Neural crest cell (in vitro differentiated cells): ENCODE data around the gene INTS6. TPM values are rescaled to one million over a fixed set of nuclear protein-coding genes. Genes with fewer than 3 reads are reported as not detected.

ENCODE experiments used
- DNase-seq: peaks from one replicate; pipeline ENCODE4 v3.0.0; 2021; ENCODE audit warnings: low read depth, mixed read lengths, low spot score
- H3K27ac Mint-ChIP-seq: one replicate; pipeline ENCODE4 v1.8.0; 2021; ENCODE audit warnings: mild to moderate bottlenecking, mixed read lengths; ENCODE audit not compliant: unreplicated experiment
- H3K27me3 Mint-ChIP-seq: 2 replicates; pipeline ENCODE4 v1.8.0; 2021; ENCODE audit warnings: low read depth, mild to moderate bottlenecking, mixed read lengths
- H3K36me3 Mint-ChIP-seq: 2 replicates; pipeline ENCODE4 v1.8.0; 2021; ENCODE audit warnings: low read depth, mild to moderate bottlenecking, mixed read lengths
- H3K4me1 Mint-ChIP-seq: 2 replicates; pipeline ENCODE4 v1.8.0; 2021; ENCODE audit warnings: mixed read lengths
- H3K4me3 Mint-ChIP-seq: one replicate; pipeline ENCODE4 v1.8.0; 2021; ENCODE audit warnings: mild to moderate bottlenecking, mixed read lengths
- H3K9me3 Mint-ChIP-seq: 2 replicates; pipeline ENCODE4 v1.8.0; 2021; ENCODE audit warnings: mixed read lengths
- CTCF ChIP-seq: fragments of 200-600 bp; sonication (generic); conservative IDR thresholded peaks from 2 replicates; pipeline ENCODE4 v1.5.0; 2021; ENCODE audit warnings: antibody characterized with exemption, mild to moderate bottlenecking
- total RNA-seq: library from RNA; stranded (reverse); gene quantifications from 2 replicates; pipeline ENCODE4 v1.2.1, GENCODE V29; 2021

INTS6 gene
- total RNA-seq, 1 donor from 2014 or later, result 38.1 TPM

- H3K27me3 Mint-ChIP-seq, result no peaks in the 10 kb centered on the region
- no peak overlapping the region for H3K4me3 Mint-ChIP-seq
- DNase-seq, result no peak
- no peaks in the 10 kb centered on the region for H3K4me1 Mint-ChIP-seq
- TF ChIP-seq CTCF, result no peak
- H3K27ac Mint-ChIP-seq, result no peak overlapping the region
- H3K36me3 Mint-ChIP-seq, result peaks cover 2% of the 10 kb centered on the region
- H3K9me3 Mint-ChIP-seq, result no peaks in the 10 kb centered on the region
Observed at GRCh38 chr13:51478418-51479198, 25.8 kb upstream of the INTS6 start.

- no peaks in the 10 kb centered on the region for H3K9me3 Mint-ChIP-seq
- TF ChIP-seq CTCF, result no peak
Observed at GRCh38 chr13:51477653-51478324, 25.0 kb upstream of the INTS6 start.

GRCh38 chr13:51477149-51477548 lies 24.3 kb upstream of the INTS6 start:
- Mint-ChIP-seq H3K27me3 (no peaks in the 10 kb centered on the region), H3K4me1 (no peaks in the 10 kb centered on the region), H3K9me3 (no peaks in the 10 kb centered on the region), H3K36me3 (no peaks in the 10 kb centered on the region), H3K4me3 (no peak overlapping the region), H3K27ac (no peak overlapping the region)
- no peak for TF ChIP-seq CTCF
- DNase-seq, result no peak

More at GRCh38 chr13:51477653-51478324, 25.0 kb upstream of the INTS6 start:
- Mint-ChIP-seq H3K27ac (no peak overlapping the region), H3K27me3 (no peaks in the 10 kb centered on the region), H3K4me1 (no peaks in the 10 kb centered on the region), H3K4me3 (no peak overlapping the region), H3K36me3 (no peaks in the 10 kb centered on the region)
- no peak for DNase-seq

GRCh38 chr13:51475727-51476501 lies 23.1 kb upstream of the INTS6 start:
- DNase-seq, result no peak
- Mint-ChIP-seq H3K4me3 (no peak overlapping the region), H3K36me3 (no peaks in the 10 kb centered on the region), H3K27me3 (no peaks in the 10 kb centered on the region), H3K27ac (no peak overlapping the region), H3K4me1 (no peaks in the 10 kb centered on the region), H3K9me3 (no peaks in the 10 kb centered on the region)
- no peak for TF ChIP-seq CTCF

GRCh38 chr13:51469790-51470189 lies 17.0 kb upstream of the INTS6 start:
- H3K27ac Mint-ChIP-seq, result no peak overlapping the region
- H3K4me1 Mint-ChIP-seq, result no peaks in the 10 kb centered on the region
- DNase-seq, result no peak
- H3K36me3 Mint-ChIP-seq, result no peaks in the 10 kb centered on the region
- no peak for TF ChIP-seq CTCF
- no peak overlapping the region for H3K4me3 Mint-ChIP-seq
- H3K9me3 Mint-ChIP-seq, result no peaks in the 10 kb centered on the region
- H3K27me3 Mint-ChIP-seq, result no peaks in the 10 kb centered on the region
